Glutamatergic neuron (in vitro differentiated cells): ENCODE measurements around the gene ADAMTS16. TPM values are rescaled to one million over a fixed set of nuclear protein-coding genes. Genes with fewer than 3 reads are reported as not detected.

Source experiments
- DNase-seq: peaks from one replicate; pipeline ENCODE4 v3.0.0; 2022
- H3K27ac Mint-ChIP-seq: one replicate; pipeline ENCODE4 v1.8.0; 2020; ENCODE audit warnings: mild to moderate bottlenecking, mixed read lengths, inconsistent platforms; ENCODE audit not compliant: unreplicated experiment
- H3K27me3 Mint-ChIP-seq: one replicate; pipeline ENCODE4 v1.8.0; 2020; ENCODE audit warnings: mild to moderate bottlenecking, moderate library complexity, mixed read lengths, inconsistent platforms; ENCODE audit not compliant: unreplicated experiment
- H3K36me3 Mint-ChIP-seq: one replicate; pipeline ENCODE4 v1.8.0; 2020; ENCODE audit warnings: mild to moderate bottlenecking, mixed read lengths, inconsistent platforms; ENCODE audit not compliant: unreplicated experiment
- H3K4me1 Mint-ChIP-seq: one replicate; pipeline ENCODE4 v1.8.0; 2020; ENCODE audit warnings: mild to moderate bottlenecking, low read depth, mixed read lengths, inconsistent platforms; ENCODE audit not compliant: unreplicated experiment
- H3K4me3 Mint-ChIP-seq: one replicate; pipeline ENCODE4 v1.8.0; 2020; ENCODE audit warnings: mild to moderate bottlenecking, mixed read lengths, inconsistent platforms; ENCODE audit not compliant: unreplicated experiment
- H3K9me3 Mint-ChIP-seq: one replicate; pipeline ENCODE4 v1.8.0; 2020; ENCODE audit warnings: mild to moderate bottlenecking, moderate library complexity, mixed read lengths, inconsistent platforms; ENCODE audit not compliant: unreplicated experiment
- total RNA-seq: library from RNA; stranded (reverse); fragmentation: NEBNext Ultra II Directional; extraction: Animal tissue kit (Norgen Biotek cat#: 25700); gene quantifications from one replicate; pipeline ENCODE4 v1.2.1, GENCODE V29; 2021; ENCODE audit not compliant: unreplicated experiment
- TF ChIP-seq, protein P1 (sequence below): fragments of 200-600 bp; sonication (generic); IDR thresholded peaks from one replicate; pipeline ENCODE4 v1.5.0; 2021; ENCODE audit not compliant: partially characterized antibody, unreplicated experiment

The ADAMTS16 gene
- total RNA-seq, 1 donor from 2014 or later, result 4.8 TPM

DNA sequence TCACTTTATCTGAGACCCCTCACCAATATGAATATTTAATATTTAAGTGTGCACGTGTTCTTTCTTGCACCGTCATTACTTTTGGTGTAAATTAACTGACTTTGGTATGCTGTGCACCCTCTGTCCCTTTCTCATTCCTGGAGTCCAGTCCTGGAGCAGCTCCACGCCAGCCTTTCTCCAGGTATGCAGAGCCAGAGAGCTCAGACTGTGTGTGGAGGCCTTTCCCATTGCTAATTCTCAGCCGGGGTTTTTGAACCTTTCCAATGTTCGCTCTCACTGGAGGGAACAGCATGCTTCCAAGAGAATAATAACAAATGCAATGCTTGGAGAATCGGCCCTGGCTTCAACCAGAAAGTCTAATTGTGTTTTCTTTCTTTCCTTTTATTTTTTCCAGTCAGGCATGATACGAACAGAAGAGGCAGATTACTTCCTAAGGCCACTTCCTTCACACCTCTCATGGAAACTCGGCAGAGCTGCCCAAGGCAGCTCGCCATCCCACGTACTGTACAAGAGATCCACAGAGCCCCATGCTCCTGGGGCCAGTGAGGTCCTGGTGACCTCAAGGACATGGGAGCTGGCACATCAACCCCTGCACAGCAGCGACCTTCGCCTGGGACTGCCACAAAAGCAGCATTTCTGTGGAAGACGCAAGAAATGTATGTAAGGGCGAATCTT lies 41.7 kb downstream of the ADAMTS16 start:
- TF ChIP-seq, protein P1, sequence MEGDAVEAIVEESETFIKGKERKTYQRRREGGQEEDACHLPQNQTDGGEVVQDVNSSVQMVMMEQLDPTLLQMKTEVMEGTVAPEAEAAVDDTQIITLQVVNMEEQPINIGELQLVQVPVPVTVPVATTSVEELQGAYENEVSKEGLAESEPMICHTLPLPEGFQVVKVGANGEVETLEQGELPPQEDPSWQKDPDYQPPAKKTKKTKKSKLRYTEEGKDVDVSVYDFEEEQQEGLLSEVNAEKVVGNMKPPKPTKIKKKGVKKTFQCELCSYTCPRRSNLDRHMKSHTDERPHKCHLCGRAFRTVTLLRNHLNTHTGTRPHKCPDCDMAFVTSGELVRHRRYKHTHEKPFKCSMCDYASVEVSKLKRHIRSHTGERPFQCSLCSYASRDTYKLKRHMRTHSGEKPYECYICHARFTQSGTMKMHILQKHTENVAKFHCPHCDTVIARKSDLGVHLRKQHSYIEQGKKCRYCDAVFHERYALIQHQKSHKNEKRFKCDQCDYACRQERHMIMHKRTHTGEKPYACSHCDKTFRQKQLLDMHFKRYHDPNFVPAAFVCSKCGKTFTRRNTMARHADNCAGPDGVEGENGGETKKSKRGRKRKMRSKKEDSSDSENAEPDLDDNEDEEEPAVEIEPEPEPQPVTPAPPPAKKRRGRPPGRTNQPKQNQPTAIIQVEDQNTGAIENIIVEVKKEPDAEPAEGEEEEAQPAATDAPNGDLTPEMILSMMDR, result no peak
- Mint-ChIP-seq H3K9me3 (peaks cover 2% of the 10 kb centered on the region), H3K27me3 (peaks cover 3% of the 10 kb centered on the region), H3K36me3 (no peaks in the 10 kb centered on the region), H3K4me3 (no peak overlapping the region), H3K27ac (no peak overlapping the region), H3K4me1 (peaks cover 5% of the 10 kb centered on the region)
- no peak for DNase-seq

- Mint-ChIP-seq H3K4me1 (peaks cover 5% of the 10 kb centered on the region), H3K4me3 (no peak overlapping the region), H3K27me3 (peaks cover 3% of the 10 kb centered on the region)
Observed at GRCh38 chr5:5182508-5183188, 42.5 kb downstream of the ADAMTS16 start.

GRCh38 chr5:5183189-5183699 lies 43.1 kb downstream of the ADAMTS16 start:
- H3K27ac Mint-ChIP-seq, result peak overlapping the region; percentile 46
- DNase-seq, result no peak

More at GRCh38 chr5:5182508-5183188, 42.5 kb downstream of the ADAMTS16 start:
- no peaks in the 10 kb centered on the region for H3K36me3 Mint-ChIP-seq
- H3K27ac Mint-ChIP-seq, result no peak overlapping the region
- TF ChIP-seq, protein P1, result no peak
- DNase-seq, result no peak
- H3K9me3 Mint-ChIP-seq, result peaks cover 2% of the 10 kb centered on the region

DNA sequence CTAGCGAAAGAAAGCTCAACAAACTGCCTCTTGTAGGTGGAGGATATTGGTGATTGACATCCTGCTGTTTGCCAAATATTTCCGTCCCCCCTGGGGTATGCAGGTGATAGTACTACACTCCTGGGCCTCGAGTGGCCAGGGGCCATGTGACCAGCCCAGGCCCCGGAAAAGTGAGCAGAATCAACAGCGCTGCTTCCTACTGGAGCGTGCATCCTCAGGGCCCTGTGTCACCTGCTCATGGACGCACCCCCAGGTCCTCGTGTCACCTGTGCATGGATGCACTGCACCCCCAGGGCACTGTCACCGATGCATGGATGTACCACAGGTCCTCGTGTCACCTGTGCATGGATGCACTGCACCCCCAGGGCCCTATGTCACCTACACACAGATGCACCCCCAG lies 43.8 kb downstream of the ADAMTS16 start:
- Mint-ChIP-seq H3K9me3 (peaks cover 2% of the 10 kb centered on the region), H3K27me3 (peaks cover 3% of the 10 kb centered on the region), H3K27ac (no peak overlapping the region), H3K4me3 (no peak overlapping the region), H3K36me3 (no peaks in the 10 kb centered on the region), H3K4me1 (peaks cover 5% of the 10 kb centered on the region)
- TF ChIP-seq, protein P1, result no peak
- DNase-seq, result no peak

More at GRCh38 chr5:5183189-5183699, 43.1 kb downstream of the ADAMTS16 start:
- H3K36me3 Mint-ChIP-seq, result no peaks in the 10 kb centered on the region
- TF ChIP-seq, protein P1, result no peak
- H3K4me3 Mint-ChIP-seq, result no peak overlapping the region
- peaks cover 5% of the 10 kb centered on the region for H3K4me1 Mint-ChIP-seq
- peaks cover 2% of the 10 kb centered on the region for H3K9me3 Mint-ChIP-seq
- H3K27me3 Mint-ChIP-seq, result peaks cover 3% of the 10 kb centered on the region

DNA sequence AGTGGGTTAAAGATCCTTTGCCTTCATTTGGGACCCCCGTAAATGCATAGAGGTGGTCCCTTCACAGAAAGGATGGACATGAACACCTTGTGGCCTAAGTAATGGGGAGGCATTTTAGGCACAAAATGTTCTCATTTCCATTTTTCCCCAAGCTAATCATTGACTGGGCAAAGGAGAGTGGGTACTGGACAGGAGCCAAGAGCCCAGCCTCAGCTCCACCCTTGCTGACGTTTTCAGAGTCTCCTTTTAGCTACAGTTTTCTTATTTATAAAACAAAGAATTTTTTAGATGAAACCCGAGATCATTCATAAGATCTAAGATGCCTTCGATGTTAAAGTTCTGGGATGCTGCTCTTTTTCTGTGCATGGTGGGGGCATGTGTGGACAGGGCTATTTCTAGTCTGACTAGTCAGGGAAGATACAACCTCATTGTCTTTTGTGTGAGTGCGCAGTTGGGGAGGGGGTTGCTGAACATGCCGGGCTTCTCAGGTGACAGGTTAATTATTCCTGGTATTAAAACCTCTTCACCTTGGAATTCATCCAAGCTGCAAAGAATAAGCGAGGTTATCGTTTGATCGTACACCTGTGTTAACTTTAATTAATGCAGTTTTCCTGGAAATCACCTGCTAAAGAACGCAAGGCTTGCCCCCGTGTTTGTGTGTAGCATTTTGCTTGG lies 48.4 kb downstream of the ADAMTS16 start:
- Mint-ChIP-seq H3K27me3 (no peaks in the 10 kb centered on the region), H3K4me3 (no peak overlapping the region), H3K4me1 (no peaks in the 10 kb centered on the region), H3K36me3 (no peaks in the 10 kb centered on the region), H3K9me3 (no peaks in the 10 kb centered on the region), H3K27ac (no peak overlapping the region)
- DNase-seq, result no peak
- TF ChIP-seq, protein P1, result no peak
